HG02763 (cell line): Measurements from ENCODE around the gene KRT4.
"Not testable (repeated sequence)": the region's sequence is repeated elsewhere in the genome, so short reads cannot be mapped to it uniquely, and the experiment has no call there.

Experiments used
- ATAC-seq: cut with Tn5 transposase; IDR thresholded peaks from one replicate; pipeline ENCODE4 v1.9.1; 2021; ENCODE audit warnings: mild to moderate bottlenecking, moderate library complexity; ENCODE audit not compliant: unreplicated experiment

KRT4 gene

GRCh38 chr12:52813885-52814709, at the start of gene KRT4:
TSS of gene KRT4 (minus strand) at chr12:52814116. CDS start at chr12:52814058, 58 bp downstream.
- no peak for ATAC-seq

DNA sequence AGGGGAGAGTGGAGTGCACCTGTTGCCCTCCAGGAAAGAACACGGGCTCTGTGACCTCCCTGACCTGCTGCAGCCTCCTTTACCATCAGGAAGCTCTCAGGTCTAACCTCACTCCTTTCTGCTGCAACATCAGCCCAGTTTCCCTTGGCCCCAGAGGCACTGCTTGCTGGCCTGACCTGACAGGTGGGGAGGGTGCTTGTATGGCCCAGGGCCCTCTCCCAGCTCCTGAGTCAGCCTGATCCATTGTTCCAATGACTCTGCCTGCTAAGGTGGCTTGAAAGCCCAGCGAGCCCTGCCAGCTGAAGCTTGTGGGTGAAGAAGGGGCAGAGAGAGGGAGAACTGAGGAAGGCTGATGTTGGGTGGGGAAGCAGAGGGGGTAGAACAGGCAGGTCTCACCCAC, 48.1 kb upstream of the KRT4 start:
- no peak for ATAC-seq

- ATAC-seq: no peak
These were observed 47.6 kb upstream of the KRT4 start for GRCh38 chr12:52861511-52861910.

GRCh38 chr12:52860102-52860823, 46.3 kb upstream of the KRT4 start:
- ATAC-seq: no peak

DNA sequence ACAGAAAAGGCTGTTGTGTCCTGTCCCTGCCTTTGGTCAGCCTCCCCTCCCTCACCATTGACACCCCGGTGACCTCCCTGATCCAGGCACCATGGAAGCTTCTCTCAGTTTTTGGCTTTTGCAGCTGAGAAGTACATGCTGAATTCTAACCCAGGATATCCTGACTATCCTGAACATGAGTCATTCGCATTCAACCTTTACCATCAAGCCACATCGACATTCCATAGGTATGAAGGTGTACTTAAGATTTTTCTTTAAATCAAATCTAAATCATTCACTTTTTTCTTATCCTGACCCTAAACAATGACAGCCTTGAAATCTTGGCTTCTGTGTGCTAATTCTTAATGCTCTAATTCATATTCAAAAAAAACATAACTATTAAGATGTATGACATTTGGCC, 43.6 kb upstream of the KRT4 start:
- ATAC-seq: no peak

GRCh38 chr12:52856787-52857186, 42.9 kb upstream of the KRT4 start:
- ATAC-seq: no peak

- ATAC-seq: not testable (repeated sequence)
These were observed 42.2 kb upstream of the KRT4 start for GRCh38 chr12:52856077-52856476.

DNA sequence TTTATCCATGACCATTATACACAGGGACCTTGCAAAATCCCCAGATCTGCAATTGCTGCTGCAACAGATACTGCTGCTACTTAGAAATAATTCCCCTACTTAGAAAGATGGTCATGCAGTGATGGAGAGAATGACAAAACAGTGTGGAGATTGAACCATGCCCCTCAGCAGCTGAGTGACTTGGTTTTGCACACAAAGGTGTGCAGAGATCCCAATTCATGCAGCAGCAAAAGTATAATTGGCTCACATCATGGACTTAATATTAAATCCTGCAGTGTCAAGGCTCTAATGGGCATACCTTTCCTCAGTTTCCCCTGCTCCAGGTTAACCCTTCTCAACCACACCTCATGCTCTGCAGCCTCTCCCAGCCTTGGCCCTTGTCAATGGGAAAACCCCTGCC, 37.9 kb upstream of the KRT4 start:
- ATAC-seq: no peak

- no peak for ATAC-seq
These were observed 36.8 kb upstream of the KRT4 start for GRCh38 chr12:52850681-52851080.

DNA sequence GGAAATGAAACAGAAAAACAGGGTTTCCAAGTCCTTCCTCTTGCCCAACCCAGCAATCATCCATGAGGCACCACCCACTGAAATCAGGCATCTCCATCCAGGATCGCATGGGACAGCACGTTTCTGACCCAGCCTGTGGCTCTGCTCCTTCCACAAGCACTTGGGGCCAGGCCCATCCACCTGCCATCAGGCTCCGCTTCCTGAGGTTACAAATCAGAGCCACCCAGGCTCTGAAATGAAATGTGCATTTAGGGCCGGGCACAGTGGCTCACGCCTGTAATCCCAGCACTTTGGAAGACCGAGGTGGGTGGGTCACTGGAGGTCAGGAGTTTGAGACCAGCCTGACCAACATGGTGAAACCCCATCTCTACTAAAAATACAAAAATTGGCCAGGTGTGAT, 35.6 kb upstream of the KRT4 start:
- no peak for ATAC-seq

GRCh38 chr12:52848661-52849255, 34.8 kb upstream of the KRT4 start, which contains the start of gene KRT78:
TSS of gene KRT78 (minus strand) at chr12:52848994. CDS start at chr12:52848930, 64 bp downstream.
- no peak for ATAC-seq

DNA sequence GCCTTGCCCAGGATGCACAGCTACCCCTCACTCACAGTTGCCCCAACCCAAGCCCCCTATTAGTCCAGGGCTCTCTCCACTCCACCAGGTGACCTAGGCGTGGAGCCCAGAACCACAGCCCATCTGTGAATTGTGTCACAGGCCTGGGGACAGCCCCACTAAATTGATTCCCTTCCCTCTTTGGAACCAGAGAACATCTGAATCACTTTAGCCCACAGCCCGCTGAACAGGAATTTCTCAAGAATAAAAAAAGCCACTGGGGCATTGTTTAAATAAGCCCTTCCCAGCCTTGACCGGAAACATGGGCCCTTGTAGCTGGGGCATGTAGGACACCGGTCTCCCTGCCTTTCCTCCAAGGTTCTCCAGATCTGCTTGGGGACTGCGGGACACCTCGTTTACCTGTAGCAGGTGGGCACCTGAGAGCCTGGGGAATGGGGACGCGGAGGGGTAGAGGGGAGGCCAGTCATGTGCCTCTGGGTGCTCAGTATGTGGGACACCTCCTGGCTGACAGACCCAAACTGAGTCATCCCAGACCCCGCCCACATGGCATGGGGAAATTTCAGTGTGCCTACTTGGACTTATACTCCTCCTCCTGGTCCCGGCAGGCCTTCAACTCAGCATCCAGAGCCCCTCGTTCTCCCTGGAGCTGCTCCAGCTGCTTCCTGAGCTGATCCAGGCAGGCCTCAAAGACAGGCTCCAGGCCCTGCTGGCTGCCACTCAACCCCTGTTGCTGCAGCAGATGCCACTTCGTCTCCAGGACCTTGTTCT, 33.6 kb upstream of the KRT4 start:
- ATAC-seq: no peak

- no peak for ATAC-seq
These were observed 32.5 kb upstream of the KRT4 start for GRCh38 chr12:52846356-52846970.

DNA sequence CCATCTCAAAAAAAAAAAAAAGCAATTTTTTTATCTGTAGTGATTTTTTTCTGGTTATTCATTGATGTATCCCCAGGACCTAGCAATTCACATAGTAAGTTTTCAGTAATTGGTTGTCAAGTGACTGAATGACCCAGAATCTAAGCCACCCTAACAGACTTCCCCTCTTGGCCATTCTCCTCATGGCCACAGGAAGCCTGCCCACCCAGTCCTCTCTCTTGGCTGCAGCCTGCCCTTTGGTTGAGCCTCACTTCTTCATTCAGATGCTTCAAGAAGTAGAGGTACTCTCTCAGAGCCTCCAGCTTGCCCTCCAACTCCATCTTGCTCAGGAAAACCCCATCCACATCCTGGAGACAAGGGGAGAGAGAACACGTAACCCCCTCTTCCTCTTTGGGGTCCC, 32.0 kb upstream of the KRT4 start:
- no peak for ATAC-seq

GRCh38 chr12:52844386-52844785, 30.5 kb upstream of the KRT4 start:
- no peak for ATAC-seq

GRCh38 chr12:52839436-52840105, 25.7 kb upstream of the KRT4 start:
- ATAC-seq: no peak

DNA sequence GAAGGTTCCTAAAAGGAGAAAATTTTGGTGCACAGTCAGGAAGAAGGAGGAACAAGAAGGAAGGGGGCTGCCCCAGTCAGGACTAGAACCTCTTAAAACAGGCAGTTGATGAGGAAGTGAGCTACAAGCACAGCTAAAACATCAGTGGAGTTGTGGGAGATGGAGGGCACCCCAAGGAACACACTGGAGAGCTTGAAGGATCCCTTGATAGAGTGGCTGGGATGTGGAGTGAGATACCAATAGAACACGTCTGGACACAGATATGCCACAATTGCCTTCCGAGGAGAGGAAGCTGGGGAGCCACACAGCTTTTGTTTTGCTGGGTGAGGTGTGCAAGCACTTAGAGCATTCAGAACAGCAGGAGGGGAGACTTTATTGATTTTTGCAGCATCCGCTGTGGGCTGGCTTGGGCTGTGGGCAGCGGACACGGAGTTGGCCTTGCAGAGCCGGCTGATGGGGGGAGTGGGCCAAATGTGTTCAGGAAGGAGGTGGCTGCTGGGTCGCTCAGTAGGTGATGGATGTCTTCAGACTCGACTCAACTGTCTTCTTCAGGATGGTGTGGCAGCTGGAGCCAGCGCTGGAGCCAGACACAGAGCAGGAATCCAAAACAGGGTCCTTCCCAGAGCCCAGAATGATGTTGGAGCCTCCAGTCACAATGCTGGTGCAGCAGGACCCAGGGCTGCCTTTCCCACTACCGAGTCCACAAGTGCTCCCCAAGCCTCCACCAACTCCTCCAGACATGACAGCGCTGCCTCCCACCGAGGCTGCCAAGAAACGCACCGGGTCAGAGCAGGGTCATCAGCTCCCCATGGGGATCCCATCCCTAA, 24.9 kb upstream of the KRT4 start:
- ATAC-seq: no peak

- no peak for ATAC-seq
These were observed 24.1 kb upstream of the KRT4 start for GRCh38 chr12:52837781-52838608.
